Activated CD4-positive, alpha-beta T cell treated with anti-CD3 and anti-CD28 coated beads for 4 hours (primary cell): ENCODE results near the gene SULF2.
A peak's percentile ranks its signal among the peaks of the same experiment; 100 is the strongest.

Experiments
- DNase-seq, 2 donors: peaks; one replicate each; pipeline ENCODE4 v3.0.0-alpha.2; 2020

The SULF2 gene

GRCh38 chr20:47682028-47682783 is 103.1 kb downstream of the SULF2 start:
- no peak for DNase-seq

- DNase-seq: no peak
Measured at GRCh38 chr20:47680804-47681529, 104.3 kb downstream of the SULF2 start.

GRCh38 chr20:47679462-47679861 is 105.8 kb downstream of the SULF2 start:
- no peak for DNase-seq

GRCh38 chr20:47678536-47678935 is 106.7 kb downstream of the SULF2 start:
- DNase-seq: no peak

GRCh38 chr20:47677635-47678453 is 107.4 kb downstream of the SULF2 start:
- DNase-seq: peak; percentile 52 to 60

- DNase-seq: no peak
Measured at GRCh38 chr20:47676912-47677634, 108.2 kb downstream of the SULF2 start.

GRCh38 chr20:47676219-47676721 is 109.0 kb downstream of the SULF2 start:
- no peak for DNase-seq

GRCh38 chr20:47675190-47676142 is 109.8 kb downstream of the SULF2 start:
- no peak for DNase-seq

- DNase-seq: no peak
Measured at GRCh38 chr20:47674686-47675085, 110.6 kb downstream of the SULF2 start.

GRCh38 chr20:47674145-47674544 is 111.1 kb downstream of the SULF2 start:
- no peak for DNase-seq

GRCh38 chr20:47673671-47673955 is 111.7 kb downstream of the SULF2 start:
- no peak for DNase-seq

- DNase-seq: no peak
Measured at GRCh38 chr20:47672886-47673670, 112.2 kb downstream of the SULF2 start.

GRCh38 chr20:47672166-47672565 is 113.1 kb downstream of the SULF2 start:
- DNase-seq: no peak

GRCh38 chr20:47670913-47671312 is 114.4 kb downstream of the SULF2 start:
- DNase-seq: no peak

- DNase-seq: no peak
Measured at GRCh38 chr20:47669927-47670890, 115.1 kb downstream of the SULF2 start.

GRCh38 chr20:47669489-47669888 is 115.8 kb downstream of the SULF2 start:
- no peak for DNase-seq

GRCh38 chr20:47669152-47669425 is 116.2 kb downstream of the SULF2 start:
- no peak for DNase-seq

GRCh38 chr20:47668313-47669151 is 116.7 kb downstream of the SULF2 start:
- no peak for DNase-seq
